Effector memory CD8-positive, alpha-beta T cell (primary cell): ENCODE data around the gene MARVELD1.

Experiments used
- ATAC-seq: fragments of 150-1000 bp; cut with Tn5 transposase; replicated peaks from 2 replicates; pipeline ENCODE4 v1.10.0; 2021; ENCODE audit warnings: mild to moderate bottlenecking, moderate library complexity
- DNase-seq, 3 experiments: peaks; one replicate each; pipeline ENCODE4 v3.0.0; 2021
- H3K27ac Mint-ChIP-seq, 2 donors: one replicate each; pipeline ENCODE4 v1.8.0; 2022; ENCODE audit warnings: mild to moderate bottlenecking in 2 of 2, mixed read lengths in 2 of 2, moderate library complexity in 2 of 2
- H3K27me3 Mint-ChIP-seq, 2 donors: one replicate each; pipeline ENCODE4 v1.8.0; 2022; ENCODE audit warnings: mixed read lengths in 2 of 2
- H3K36me3 Mint-ChIP-seq: one replicate; pipeline ENCODE4 v1.8.0; 2022; ENCODE audit warnings: mild to moderate bottlenecking, moderate library complexity, mixed read lengths; ENCODE audit not compliant: insufficient read depth
- H3K4me1 Mint-ChIP-seq, 2 donors: one replicate each; pipeline ENCODE4 v1.8.0; 2022; ENCODE audit warnings: low read depth in 2 of 2, mixed read lengths in 2 of 2
- H3K4me3 Mint-ChIP-seq, 2 donors: one replicate each; pipeline ENCODE4 v1.8.0; 2022; ENCODE audit warnings: mild to moderate bottlenecking in 2 of 2, mixed read lengths in 2 of 2, moderate library complexity in 2 of 2
- H3K9me3 Mint-ChIP-seq, 2 donors: one replicate each; pipeline ENCODE4 v1.8.0; 2022; ENCODE audit warnings: mixed read lengths in 2 of 2

MARVELD1 gene

GRCh38 chr10:97719602-97720001 is 6.1 kb downstream of the MARVELD1 start:
- ATAC-seq (no peak), DNase-seq (no peak)
- H3K36me3 Mint-ChIP-seq = no peaks in the 10 kb centered on the region
- no peak overlapping the region for H3K27ac Mint-ChIP-seq
- no peak overlapping the region for H3K4me3 Mint-ChIP-seq
- H3K9me3 Mint-ChIP-seq = no peaks in the 10 kb centered on the region
- peaks cover 5 to 7% of the 10 kb centered on the region in 2 donors for H3K27me3 Mint-ChIP-seq
- peaks cover under 1 to 1% of the 10 kb centered on the region in 2 donors for H3K4me1 Mint-ChIP-seq

DNA sequence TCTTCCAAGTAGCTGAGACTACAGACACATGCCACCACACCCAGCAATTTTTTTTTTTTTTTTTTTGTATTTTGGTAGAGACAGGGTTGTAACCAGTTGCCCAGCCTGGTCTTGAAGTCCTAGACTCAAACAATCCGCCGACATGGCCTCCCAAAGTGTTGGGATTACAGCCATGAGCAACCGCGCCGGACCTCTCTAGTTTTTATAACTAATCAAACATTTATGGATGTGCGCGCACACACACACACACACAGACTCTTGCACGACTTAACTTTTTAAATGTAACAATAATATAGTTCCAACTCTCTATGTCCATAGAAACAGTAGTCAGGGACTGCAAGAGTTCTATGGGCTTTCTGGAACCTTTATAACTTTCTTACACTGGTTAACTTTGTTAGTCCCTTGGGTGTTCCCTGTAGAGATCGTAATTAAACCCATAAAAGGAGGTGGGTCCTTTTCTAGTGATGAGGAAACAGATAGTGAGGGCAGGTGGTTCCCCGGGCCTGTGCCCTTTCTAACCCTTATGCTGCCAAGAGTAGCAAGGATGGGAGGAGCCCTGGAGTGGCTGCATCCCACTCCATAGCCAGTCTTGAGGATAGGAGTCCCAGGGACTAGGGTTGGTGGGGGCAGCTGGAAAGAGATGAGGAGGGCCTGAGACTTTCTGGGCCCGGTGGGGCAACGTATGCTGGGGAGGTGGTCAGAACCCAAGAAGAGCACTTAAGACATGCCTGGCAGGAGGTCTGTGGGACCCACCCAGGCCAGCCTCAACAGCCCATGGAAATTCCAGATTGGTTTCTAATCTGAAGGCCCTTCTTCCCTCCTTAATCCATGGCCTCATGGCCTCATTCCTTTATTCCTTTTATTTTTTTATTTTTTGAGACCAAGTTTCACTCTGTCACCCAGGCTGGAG is 8.6 kb downstream of the MARVELD1 start:
- H3K4me1 Mint-ChIP-seq = no peaks in the 10 kb centered on the region
- no peak for DNase-seq
- ATAC-seq = no peak
- H3K36me3 Mint-ChIP-seq = no peaks in the 10 kb centered on the region
- H3K9me3 Mint-ChIP-seq = no peaks in the 10 kb centered on the region
- H3K27ac Mint-ChIP-seq = no peak overlapping the region
- peaks cover 16 to 22% of the 10 kb centered on the region in 2 donors for H3K27me3 Mint-ChIP-seq
- H3K4me3 Mint-ChIP-seq = no peak overlapping the region

- DNase-seq = no peak
- H3K4me1 Mint-ChIP-seq = no peaks in the 10 kb centered on the region
- H3K9me3 Mint-ChIP-seq = no peaks in the 10 kb centered on the region
- H3K36me3 Mint-ChIP-seq = no peaks in the 10 kb centered on the region
- peaks cover 16 to 22% of the 10 kb centered on the region in 2 donors for H3K27me3 Mint-ChIP-seq
- H3K27ac Mint-ChIP-seq = no peak overlapping the region
- no peak overlapping the region for H3K4me3 Mint-ChIP-seq
- ATAC-seq = no peak
Measured at GRCh38 chr10:97723001-97723400, 9.5 kb downstream of the MARVELD1 start.

DNA sequence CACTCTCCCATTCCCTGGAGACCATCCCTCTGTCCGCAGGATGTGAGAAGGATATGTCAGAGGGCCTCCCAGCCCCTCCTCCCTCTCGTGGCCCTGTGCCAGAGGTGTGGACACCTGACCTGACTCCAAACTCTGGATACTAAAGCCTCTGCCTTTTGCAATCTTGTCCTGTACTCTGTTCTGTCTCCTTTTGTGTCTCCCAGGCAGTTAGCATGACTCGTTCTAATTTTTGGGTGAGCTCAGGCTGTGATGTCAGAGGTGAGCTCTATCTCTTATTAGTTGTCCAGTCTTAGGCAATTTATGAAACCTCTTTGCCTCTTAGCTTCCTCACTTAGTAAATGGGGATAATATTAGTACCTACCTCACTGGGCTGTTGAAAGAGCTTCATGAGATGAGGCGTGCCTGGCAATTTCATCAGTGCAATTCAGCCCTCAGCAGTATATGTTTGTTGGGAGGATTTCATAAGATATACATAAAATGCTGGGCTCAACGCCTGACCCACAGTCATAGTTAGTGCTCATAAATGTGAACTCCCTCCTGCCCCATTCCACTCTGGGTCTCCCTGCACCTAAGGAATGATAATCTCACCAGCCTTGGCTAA is 10.9 kb downstream of the MARVELD1 start:
- Mint-ChIP-seq H3K36me3 (no peaks in the 10 kb centered on the region), H3K27me3 (peaks cover 23 to 30% of the 10 kb centered on the region in 2 donors), H3K4me3 (no peak overlapping the region), H3K9me3 (no peaks in the 10 kb centered on the region), H3K4me1 (no peaks in the 10 kb centered on the region), H3K27ac (no peak overlapping the region)
- ATAC-seq (no peak), DNase-seq (no peak)

GRCh38 chr10:97726636-97727178 is 13.2 kb downstream of the MARVELD1 start:
- H3K36me3 Mint-ChIP-seq = no peaks in the 10 kb centered on the region
- no peak overlapping the region for H3K27ac Mint-ChIP-seq
- DNase-seq (no peak), ATAC-seq (no peak)
- H3K27me3 Mint-ChIP-seq = peaks cover 23 to 49% of the 10 kb centered on the region in 2 donors
- H3K4me3 Mint-ChIP-seq = no peak overlapping the region
- no peaks in the 10 kb centered on the region for H3K4me1 Mint-ChIP-seq
- H3K9me3 Mint-ChIP-seq = no peaks in the 10 kb centered on the region

- Mint-ChIP-seq H3K4me3 (no peak overlapping the region), H3K36me3 (no peaks in the 10 kb centered on the region), H3K9me3 (no peaks in the 10 kb centered on the region), H3K4me1 (no peaks in the 10 kb centered on the region), H3K27me3 (peaks cover 23 to 53% of the 10 kb centered on the region in 2 donors), H3K27ac (no peak overlapping the region)
- no peak for DNase-seq
- ATAC-seq = no peak
Measured at GRCh38 chr10:97729014-97729413, 15.5 kb downstream of the MARVELD1 start.

DNA sequence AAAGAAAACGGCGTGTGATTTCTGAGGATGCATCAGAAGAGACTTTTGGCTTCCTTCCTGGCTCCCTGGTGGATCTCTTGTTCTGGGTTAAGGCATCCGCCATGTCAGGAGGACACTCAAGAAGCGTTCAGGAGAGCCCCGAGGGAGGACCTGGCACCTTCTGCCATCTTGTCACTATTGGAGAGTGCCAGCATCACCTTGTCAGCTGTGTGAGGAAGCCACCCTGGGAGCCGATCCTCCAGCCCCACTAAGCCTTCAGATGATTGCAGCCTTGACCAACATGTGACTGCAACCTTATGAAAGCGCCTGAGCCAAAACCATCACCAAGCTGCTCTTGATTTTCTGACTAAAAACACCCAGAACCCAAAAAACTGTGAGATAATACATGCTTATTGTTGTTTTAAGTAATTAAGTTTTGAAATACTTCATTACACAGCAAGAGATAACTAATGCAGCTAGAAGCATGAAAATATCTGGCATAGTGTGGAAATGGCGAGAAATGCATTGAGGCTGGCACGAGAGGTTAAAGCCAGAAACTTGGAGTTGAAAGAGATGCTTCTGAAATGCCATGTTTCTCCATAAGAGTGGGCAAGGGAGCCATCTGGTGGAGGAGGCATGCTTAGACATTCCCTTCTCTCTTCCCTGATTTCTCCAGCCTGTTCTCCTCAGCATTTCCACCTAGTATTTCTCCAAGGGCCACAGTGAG is 18.0 kb downstream of the MARVELD1 start:
- peak; percentile 50 to 57 (median 51) for DNase-seq
- Mint-ChIP-seq H3K27me3 (peaks cover 6 to 36% of the 10 kb centered on the region in 2 donors), H3K4me1 (peaks cover 4 to 6% of the 10 kb centered on the region in 2 donors), H3K27ac (no peak overlapping the region), H3K36me3 (peaks cover under 1% of the 10 kb centered on the region), H3K9me3 (no peaks in the 10 kb centered on the region), H3K4me3 (no peak overlapping the region)
- ATAC-seq = peak; percentile 74

GRCh38 chr10:97732052-97732359 is 18.5 kb downstream of the MARVELD1 start:
- Mint-ChIP-seq H3K4me3 (no peak overlapping the region), H3K4me1 (peaks cover 9 to 11% of the 10 kb centered on the region in 2 donors), H3K27ac (no peak overlapping the region), H3K36me3 (peaks cover 5% of the 10 kb centered on the region), H3K9me3 (no peaks in the 10 kb centered on the region), H3K27me3 (peaks cover 6 to 32% of the 10 kb centered on the region in 2 donors)
- no peak for ATAC-seq
- no peak for DNase-seq

- H3K4me3 Mint-ChIP-seq = no peak overlapping the region
- no peaks in the 10 kb centered on the region for H3K9me3 Mint-ChIP-seq
- ATAC-seq (no peak), DNase-seq (no peak)
- peaks cover 6 to 32% of the 10 kb centered on the region in 2 donors for H3K27me3 Mint-ChIP-seq
- peaks cover 12% of the 10 kb centered on the region for H3K36me3 Mint-ChIP-seq
- peaks cover 18 to 20% of the 10 kb centered on the region in 2 donors for H3K4me1 Mint-ChIP-seq
- no peak overlapping the region for H3K27ac Mint-ChIP-seq
Measured at GRCh38 chr10:97733256-97733655, 19.7 kb downstream of the MARVELD1 start.

DNA sequence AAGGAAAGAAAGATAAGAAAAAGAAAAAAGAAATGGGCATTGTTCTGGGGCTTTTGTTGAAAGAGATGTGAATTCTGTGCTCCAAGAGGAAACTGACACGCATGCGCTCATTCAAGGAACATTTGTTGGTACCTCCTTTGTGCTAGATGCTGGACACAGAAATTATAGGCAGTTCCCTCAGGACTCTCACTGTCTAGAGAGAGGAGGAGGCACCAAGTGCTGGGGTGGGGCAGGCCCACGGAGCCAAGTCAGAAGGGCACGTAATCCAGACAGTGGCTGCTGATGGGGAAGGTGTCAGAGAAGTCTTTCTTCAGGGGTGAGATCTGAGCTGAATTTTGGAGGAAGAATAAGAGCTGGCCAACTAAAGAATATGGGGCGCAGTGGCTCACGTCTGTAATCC is 20.5 kb downstream of the MARVELD1 start:
- no peak for ATAC-seq
- Mint-ChIP-seq H3K9me3 (no peaks in the 10 kb centered on the region), H3K4me1 (peaks cover 21 to 22% of the 10 kb centered on the region in 2 donors), H3K4me3 (no peak overlapping the region), H3K27me3 (peaks cover 4 to 29% of the 10 kb centered on the region in 2 donors), H3K36me3 (peaks cover 12% of the 10 kb centered on the region), H3K27ac (no peak overlapping the region)
- DNase-seq = no peak

DNA sequence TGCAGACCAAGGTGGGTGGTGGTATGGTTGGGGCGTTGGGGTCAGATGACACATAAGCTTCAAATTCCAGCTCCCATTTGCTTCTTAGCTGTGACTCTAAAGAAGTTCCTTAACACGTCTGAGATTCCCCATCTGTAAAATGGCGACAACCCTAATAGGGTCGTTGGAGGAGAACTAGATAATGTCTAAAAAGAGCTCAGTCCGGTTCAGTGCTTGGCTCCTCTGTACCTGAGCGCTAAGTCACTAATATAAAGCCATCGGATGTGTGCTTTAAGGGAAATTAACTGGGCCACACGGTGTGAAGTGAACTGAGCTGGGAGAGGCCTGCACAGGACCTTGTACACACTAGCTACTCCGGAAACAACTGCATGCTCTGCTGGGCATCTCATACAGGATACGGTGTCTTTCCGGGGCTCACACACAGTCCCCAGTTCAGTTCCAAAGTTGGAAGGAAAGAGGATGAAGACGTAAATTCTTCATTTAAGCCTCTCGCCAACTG is 22.9 kb downstream of the MARVELD1 start:
- ATAC-seq = peak; percentile 7
- peaks cover 0 to 8% of the 10 kb centered on the region in 2 donors for H3K27me3 Mint-ChIP-seq
- no peak for DNase-seq
- H3K4me3 Mint-ChIP-seq = peak overlapping the region; percentile 92 to 94
- peak overlapping the region; percentile 97 to 98 for H3K27ac Mint-ChIP-seq
- peaks cover 25% of the 10 kb centered on the region for H3K36me3 Mint-ChIP-seq
- peaks cover 38 to 43% of the 10 kb centered on the region in 2 donors for H3K4me1 Mint-ChIP-seq
- H3K9me3 Mint-ChIP-seq = no peaks in the 10 kb centered on the region

DNA sequence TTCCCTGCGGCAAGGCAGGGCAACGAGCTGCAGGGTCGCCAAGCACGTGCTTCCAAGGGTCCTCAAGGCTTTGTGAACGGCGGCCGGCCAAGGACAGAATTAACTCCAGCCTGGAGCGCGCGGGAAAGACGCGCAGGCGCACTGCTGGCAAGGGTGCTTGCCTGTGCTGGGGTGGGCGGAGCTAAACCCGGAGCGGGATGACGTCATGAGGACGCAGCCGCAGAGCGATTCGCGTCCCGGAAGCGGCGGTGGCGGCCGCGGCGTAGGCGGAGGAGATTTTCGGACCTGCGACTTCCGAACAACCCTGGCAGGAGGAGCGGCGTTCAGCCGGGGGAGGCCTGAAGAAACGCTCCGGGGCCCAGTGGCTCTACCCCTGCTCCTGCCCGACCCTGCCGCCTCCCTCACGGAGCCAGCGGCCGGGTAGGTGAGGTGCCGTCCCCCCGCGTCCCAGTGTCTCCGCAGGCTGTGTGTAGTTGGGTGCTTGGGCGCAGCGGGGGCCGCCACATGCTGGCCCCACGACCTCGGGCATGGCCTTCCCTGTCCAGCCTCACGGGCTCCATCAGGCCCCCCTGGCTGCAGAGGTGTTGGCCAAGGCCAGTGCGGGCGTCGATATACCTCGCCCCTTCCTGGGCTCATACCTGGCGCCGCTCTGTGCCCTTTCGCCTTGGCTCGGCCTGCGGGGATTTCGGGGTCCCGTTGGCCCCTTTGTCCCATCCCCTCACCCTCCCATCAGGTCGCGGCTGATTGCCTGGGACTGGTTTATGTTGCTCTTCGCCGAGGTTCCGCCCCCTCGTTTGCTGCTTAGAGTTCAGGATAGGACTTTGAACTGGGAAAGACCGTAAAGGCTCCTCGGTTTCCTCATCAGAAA is 23.6 kb downstream of the MARVELD1 start, which contains the start of gene ZFYVE27:
TSS of gene ZFYVE27 (plus strand) at position 227 of the 868 bp plus-strand sequence. CDS start 1,350 bp downstream, outside the sequence.
- H3K4me1 Mint-ChIP-seq = peaks cover 40 to 44% of the 10 kb centered on the region in 2 donors
- no peaks in the 10 kb centered on the region for H3K9me3 Mint-ChIP-seq
- ATAC-seq = peak; percentile 91
- peak within 1 kb of the TSS; percentile 92 to 94 for H3K4me3 Mint-ChIP-seq
- DNase-seq = peak; percentile 93 to 96 (median 96)
- H3K36me3 Mint-ChIP-seq = peaks cover 26% of the 10 kb centered on the region
- H3K27ac Mint-ChIP-seq = peak within 1 kb of the TSS; percentile 97 to 98
- H3K27me3 Mint-ChIP-seq = peaks cover 0 to under 1% of the 10 kb centered on the region in 2 donors
